PFSK-1 (cell line): ENCODE data around the gene RIPOR3.

ENCODE experiments used
- FOXP2 ChIP-seq: optimal IDR thresholded peaks from 2 replicates; pipeline ENCODE3; 2011; ENCODE audit warnings: borderline replicate concordance, control low read depth, inconsistent platforms; ENCODE audit not compliant: insufficient read depth; ENCODE audit errors: extremely low read length, extremely low read depth
- POLR2AphosphoS5 ChIP-seq: IDR thresholded peaks from 2 replicates; pipeline ENCODE4 v1.6.1; 2012; ENCODE audit warnings: low read depth, mild to moderate bottlenecking, control low read depth, low read length, moderate library complexity
- REST ChIP-seq, 2 experiments: IDR thresholded peaks; 2 replicates each; pipeline versions ENCODE4 v1.6.1 to v1.8.0; 2011 to 2012; ENCODE audit warnings: low read depth in 2 of 2, low read length in 2 of 2, control low read depth in 1 of 2, inconsistent platforms in 1 of 2, mild to moderate bottlenecking in 1 of 2, moderate library complexity in 1 of 2; ENCODE audit not compliant: insufficient read depth in 1 of 2
- SIN3A ChIP-seq: IDR thresholded peaks from 2 replicates; pipeline ENCODE4 v1.6.1; 2012; ENCODE audit warnings: mild to moderate bottlenecking, low read length, moderate library complexity, borderline replicate concordance; ENCODE audit not compliant: insufficient read depth
- TAF1 ChIP-seq: IDR thresholded peaks from 2 replicates; pipeline ENCODE4 v1.6.1; 2012; ENCODE audit warnings: low read length, control low read depth, borderline replicate concordance; ENCODE audit not compliant: insufficient read depth

GRCh38 chr20:50627747-50628146 lies 63.6 kb downstream of the RIPOR3 start:
- TF ChIP-seq TAF1 (no peak), POLR2AphosphoS5 (no peak), SIN3A (no peak), REST (IDR thresholded peaks at IDR 0.05; ENCODE audit: insufficient read depth in 1 of 2, low read depth in 2 of 2, low read length in 2 of 2) (no peak), FOXP2 (no peak)
